Mammary epithelial cell (primary cell): ENCODE data around the gene TAF4.
A peak's percentile ranks its signal among the peaks of the same experiment; 100 is the strongest.

Source experiments
- EZH2 ChIP-seq: IDR thresholded peaks from 2 replicates; pipeline ENCODE4 v1.6.1; 2012; ENCODE audit warnings: low read length, inconsistent platforms, borderline replicate concordance
- TF ChIP-seq, protein P1 (sequence below), 2 donors: IDR thresholded peaks in 1 of 2; conservative IDR thresholded peaks in 1 of 2; 2 replicates each; pipeline ENCODE4 v1.5.1; 2011 to 2012; ENCODE audit warnings: inconsistent platforms in 2 of 2, low read length in 2 of 2, mild to moderate bottlenecking in 2 of 2, control low read depth in 1 of 2, low read depth in 1 of 2; ENCODE audit not compliant: insufficient read depth in 1 of 2; ENCODE audit errors: extremely low read depth in 1 of 2

DNA sequence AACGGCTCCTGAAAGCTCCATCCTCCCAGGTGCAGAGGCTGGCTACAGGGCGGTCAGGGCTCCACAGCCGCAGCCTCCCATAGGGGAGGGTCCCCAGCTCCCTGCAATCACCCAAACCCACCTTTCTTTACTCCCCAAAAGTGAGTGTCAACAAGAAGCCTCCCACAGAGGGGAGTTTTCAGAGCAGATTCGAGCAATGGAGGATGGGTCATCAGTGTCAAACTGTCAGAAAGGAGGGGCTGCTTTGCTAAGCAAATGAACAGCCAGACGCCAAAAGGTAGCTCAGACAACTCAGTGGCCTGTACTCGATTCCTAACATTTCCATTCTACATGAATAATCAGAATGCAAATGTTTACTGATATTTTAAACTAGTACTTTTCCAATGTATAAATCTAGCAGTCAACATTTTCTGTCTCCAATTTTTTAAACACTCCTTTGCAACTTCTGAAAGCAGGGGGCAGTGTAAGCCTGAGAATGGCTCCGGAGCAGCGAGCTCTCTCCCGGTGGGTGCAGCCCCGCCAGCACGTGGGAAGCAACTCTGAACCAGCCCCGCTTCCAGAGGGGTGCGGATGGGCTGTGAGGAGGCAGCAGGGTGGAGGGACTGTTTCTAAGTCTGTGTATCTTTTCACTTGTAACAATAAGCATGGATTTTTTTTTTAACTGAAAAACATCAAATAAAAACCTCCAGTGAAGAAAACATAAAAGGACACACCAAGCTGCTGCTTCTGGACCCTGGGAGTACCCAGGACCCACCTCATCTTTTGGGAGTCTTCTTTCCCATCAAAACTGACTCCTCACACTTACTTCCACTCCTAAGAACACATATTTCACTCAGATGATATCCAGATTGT is 54.9 kb downstream of the TAF4 start:
- TF ChIP-seq, protein P1, sequence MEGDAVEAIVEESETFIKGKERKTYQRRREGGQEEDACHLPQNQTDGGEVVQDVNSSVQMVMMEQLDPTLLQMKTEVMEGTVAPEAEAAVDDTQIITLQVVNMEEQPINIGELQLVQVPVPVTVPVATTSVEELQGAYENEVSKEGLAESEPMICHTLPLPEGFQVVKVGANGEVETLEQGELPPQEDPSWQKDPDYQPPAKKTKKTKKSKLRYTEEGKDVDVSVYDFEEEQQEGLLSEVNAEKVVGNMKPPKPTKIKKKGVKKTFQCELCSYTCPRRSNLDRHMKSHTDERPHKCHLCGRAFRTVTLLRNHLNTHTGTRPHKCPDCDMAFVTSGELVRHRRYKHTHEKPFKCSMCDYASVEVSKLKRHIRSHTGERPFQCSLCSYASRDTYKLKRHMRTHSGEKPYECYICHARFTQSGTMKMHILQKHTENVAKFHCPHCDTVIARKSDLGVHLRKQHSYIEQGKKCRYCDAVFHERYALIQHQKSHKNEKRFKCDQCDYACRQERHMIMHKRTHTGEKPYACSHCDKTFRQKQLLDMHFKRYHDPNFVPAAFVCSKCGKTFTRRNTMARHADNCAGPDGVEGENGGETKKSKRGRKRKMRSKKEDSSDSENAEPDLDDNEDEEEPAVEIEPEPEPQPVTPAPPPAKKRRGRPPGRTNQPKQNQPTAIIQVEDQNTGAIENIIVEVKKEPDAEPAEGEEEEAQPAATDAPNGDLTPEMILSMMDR (conservative IDR thresholded peaks at IDR 0.05 in 1 of 2, IDR thresholded peaks at IDR 0.05 in 1 of 2; ENCODE audit: extremely low read depth in 1 of 2, insufficient read depth in 1 of 2, low read depth in 1 of 2, low read length in 2 of 2), result peak; percentile 35 to 69
- no peak for TF ChIP-seq EZH2
